Measurements from ENCODE around the gene LIPC. TPM values are rescaled to one million over a fixed set of nuclear protein-coding genes. Genes with fewer than 3 reads are reported as not detected.

The LIPC gene
- total RNA-seq, 1 donor from 2014 or later = under 0.01 TPM

- H3K9me3 ChIP-seq (ENCODE audit: control insufficient read depth in 3 of 3, low read length in 3 of 3) = no peaks in the 10 kb centered on the region
- no peaks in the 10 kb centered on the region for H3K36me3 ChIP-seq (ENCODE audit: control insufficient read depth in 3 of 3, insufficient read depth in 3 of 3, low read length in 3 of 3)
- H3K27ac ChIP-seq (ENCODE audit: low read depth, low read length) = no peak overlapping the region
- no peaks in the 10 kb centered on the region for H3K27me3 ChIP-seq (ENCODE audit: control insufficient read depth in 3 of 3, insufficient read depth in 3 of 3, low read length in 3 of 3)
- H3K4me1 ChIP-seq (ENCODE audit: control insufficient read depth in 3 of 3, insufficient read depth in 3 of 3, low read length in 3 of 3) = peaks cover 16 to 28% (median 21%) of the 10 kb centered on the region in 3 donors
- H3K9ac ChIP-seq (ENCODE audit: low read depth in 1 of 3, low read length in 3 of 3) = no peak overlapping the region
- H3K4me3 ChIP-seq (ENCODE audit: low read length in 3 of 3) = no peak overlapping the region
Observed at GRCh38 chr15:58519516-58519915, 87.7 kb downstream of the LIPC start.

DNA sequence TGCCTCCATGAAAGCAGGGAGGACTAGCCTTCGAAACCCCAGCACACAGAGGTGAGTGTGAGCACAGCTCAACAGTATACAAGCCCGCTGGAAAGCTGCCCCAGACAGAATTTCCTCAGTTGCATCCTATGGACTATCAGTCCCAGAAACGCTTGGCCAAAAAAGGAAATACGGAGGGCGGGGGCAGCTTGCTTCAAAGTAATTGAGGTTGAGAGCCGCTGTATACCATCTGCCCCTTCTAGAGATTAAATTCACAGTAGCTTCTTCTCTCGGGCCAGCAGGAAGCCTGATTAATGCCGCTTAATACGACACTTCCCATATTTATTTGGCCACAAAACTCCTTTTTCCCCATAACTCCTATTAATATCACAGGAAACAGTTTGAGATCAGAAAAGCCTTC lies 88.7 kb downstream of the LIPC start:
- H3K36me3 ChIP-seq (ENCODE audit: control insufficient read depth in 3 of 3, insufficient read depth in 3 of 3, low read length in 3 of 3) = no peaks in the 10 kb centered on the region
- no peak overlapping the region for H3K4me3 ChIP-seq (ENCODE audit: low read length in 3 of 3)
- no peaks in the 10 kb centered on the region for H3K9me3 ChIP-seq (ENCODE audit: control insufficient read depth in 3 of 3, low read length in 3 of 3)
- peaks cover 16 to 28% (median 21%) of the 10 kb centered on the region in 3 donors for H3K4me1 ChIP-seq (ENCODE audit: control insufficient read depth in 3 of 3, insufficient read depth in 3 of 3, low read length in 3 of 3)
- no peak overlapping the region for H3K9ac ChIP-seq (ENCODE audit: low read depth in 1 of 3, low read length in 3 of 3)
- H3K27me3 ChIP-seq (ENCODE audit: control insufficient read depth in 3 of 3, insufficient read depth in 3 of 3, low read length in 3 of 3) = no peaks in the 10 kb centered on the region
- no peak overlapping the region for H3K27ac ChIP-seq (ENCODE audit: low read depth, low read length)

GRCh38 chr15:58520936-58521292 lies 89.1 kb downstream of the LIPC start:
- H3K9me3 ChIP-seq (ENCODE audit: control insufficient read depth in 3 of 3, low read length in 3 of 3) = no peaks in the 10 kb centered on the region
- H3K36me3 ChIP-seq (ENCODE audit: control insufficient read depth in 3 of 3, insufficient read depth in 3 of 3, low read length in 3 of 3) = no peaks in the 10 kb centered on the region
- H3K27ac ChIP-seq (ENCODE audit: low read depth, low read length) = no peak overlapping the region
- peaks cover 16 to 29% (median 21%) of the 10 kb centered on the region in 3 donors for H3K4me1 ChIP-seq (ENCODE audit: control insufficient read depth in 3 of 3, insufficient read depth in 3 of 3, low read length in 3 of 3)
- H3K4me3 ChIP-seq (ENCODE audit: low read length in 3 of 3) = no peak overlapping the region
- H3K27me3 ChIP-seq (ENCODE audit: control insufficient read depth in 3 of 3, insufficient read depth in 3 of 3, low read length in 3 of 3) = no peaks in the 10 kb centered on the region
- no peak overlapping the region for H3K9ac ChIP-seq (ENCODE audit: low read depth in 1 of 3, low read length in 3 of 3)

- H3K4me3 ChIP-seq (ENCODE audit: low read length in 3 of 3) = no peak overlapping the region
- peaks cover 16 to 33% (median 21%) of the 10 kb centered on the region in 3 donors for H3K4me1 ChIP-seq (ENCODE audit: control insufficient read depth in 3 of 3, insufficient read depth in 3 of 3, low read length in 3 of 3)
- H3K9ac ChIP-seq (ENCODE audit: low read depth in 1 of 3, low read length in 3 of 3) = no peak overlapping the region
- H3K27me3 ChIP-seq (ENCODE audit: control insufficient read depth in 3 of 3, insufficient read depth in 3 of 3, low read length in 3 of 3) = no peaks in the 10 kb centered on the region
- no peaks in the 10 kb centered on the region for H3K36me3 ChIP-seq (ENCODE audit: control insufficient read depth in 3 of 3, insufficient read depth in 3 of 3, low read length in 3 of 3)
- no peak overlapping the region for H3K27ac ChIP-seq (ENCODE audit: low read depth, low read length)
- H3K9me3 ChIP-seq (ENCODE audit: control insufficient read depth in 3 of 3, low read length in 3 of 3) = no peaks in the 10 kb centered on the region
Observed at GRCh38 chr15:58521293-58521991, 89.7 kb downstream of the LIPC start.

GRCh38 chr15:58522391-58522790 lies 90.6 kb downstream of the LIPC start:
- no peak overlapping the region for H3K4me3 ChIP-seq (ENCODE audit: low read length in 3 of 3)
- H3K36me3 ChIP-seq (ENCODE audit: control insufficient read depth in 3 of 3, insufficient read depth in 3 of 3, low read length in 3 of 3) = no peaks in the 10 kb centered on the region
- no peaks in the 10 kb centered on the region for H3K9me3 ChIP-seq (ENCODE audit: control insufficient read depth in 3 of 3, low read length in 3 of 3)
- peaks cover 16 to 33% (median 21%) of the 10 kb centered on the region in 3 donors for H3K4me1 ChIP-seq (ENCODE audit: control insufficient read depth in 3 of 3, insufficient read depth in 3 of 3, low read length in 3 of 3)
- no peak overlapping the region for H3K27ac ChIP-seq (ENCODE audit: low read depth, low read length)
- H3K9ac ChIP-seq (ENCODE audit: low read depth in 1 of 3, low read length in 3 of 3) = peak overlapping the region in 2 of 3 donors; percentile 45 to 58
- no peaks in the 10 kb centered on the region for H3K27me3 ChIP-seq (ENCODE audit: control insufficient read depth in 3 of 3, insufficient read depth in 3 of 3, low read length in 3 of 3)

GRCh38 chr15:58522865-58523264 lies 91.1 kb downstream of the LIPC start:
- Histone ChIP-seq H3K9ac (ENCODE audit: low read depth in 1 of 3, low read length in 3 of 3) (peak overlapping the region in 2 of 3 donors; percentile 45 to 58), H3K4me1 (ENCODE audit: control insufficient read depth in 3 of 3, insufficient read depth in 3 of 3, low read length in 3 of 3) (peaks cover 16 to 33% (median 24%) of the 10 kb centered on the region in 3 donors), H3K36me3 (ENCODE audit: control insufficient read depth in 3 of 3, insufficient read depth in 3 of 3, low read length in 3 of 3) (no peaks in the 10 kb centered on the region), H3K9me3 (ENCODE audit: control insufficient read depth in 3 of 3, low read length in 3 of 3) (no peaks in the 10 kb centered on the region), H3K4me3 (ENCODE audit: low read length in 3 of 3) (no peak overlapping the region), H3K27me3 (ENCODE audit: control insufficient read depth in 3 of 3, insufficient read depth in 3 of 3, low read length in 3 of 3) (no peaks in the 10 kb centered on the region), H3K27ac (ENCODE audit: low read depth, low read length) (no peak overlapping the region)

DNA sequence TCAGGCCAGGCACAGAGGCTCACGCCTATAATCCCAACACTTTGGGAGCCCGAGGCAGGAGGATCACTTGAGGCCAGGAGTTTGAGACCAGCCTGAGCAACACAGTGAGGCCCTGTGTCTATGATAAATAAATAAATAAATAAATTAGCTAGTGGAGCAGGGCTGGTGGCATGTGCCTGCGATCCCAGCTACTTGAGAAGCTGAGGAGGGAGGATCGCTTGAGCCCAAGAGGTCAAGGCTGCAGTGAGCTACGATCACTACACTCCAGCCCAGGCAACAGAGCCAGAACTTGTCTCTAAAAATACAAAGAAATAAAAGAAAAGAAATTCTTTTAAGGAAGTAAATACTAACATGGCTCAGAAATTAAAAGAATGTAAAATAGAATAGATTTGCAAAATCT lies 91.8 kb downstream of the LIPC start:
- Histone ChIP-seq H3K4me1 (ENCODE audit: control insufficient read depth in 3 of 3, insufficient read depth in 3 of 3, low read length in 3 of 3) (peaks cover 19 to 37% (median 31%) of the 10 kb centered on the region in 3 donors), H3K9me3 (ENCODE audit: control insufficient read depth in 3 of 3, low read length in 3 of 3) (no peaks in the 10 kb centered on the region), H3K27me3 (ENCODE audit: control insufficient read depth in 3 of 3, insufficient read depth in 3 of 3, low read length in 3 of 3) (no peaks in the 10 kb centered on the region), H3K9ac (ENCODE audit: low read depth in 1 of 3, low read length in 3 of 3) (no peak overlapping the region), H3K4me3 (ENCODE audit: low read length in 3 of 3) (no peak overlapping the region), H3K36me3 (ENCODE audit: control insufficient read depth in 3 of 3, insufficient read depth in 3 of 3, low read length in 3 of 3) (no peaks in the 10 kb centered on the region), H3K27ac (ENCODE audit: low read depth, low read length) (no peak overlapping the region)

DNA sequence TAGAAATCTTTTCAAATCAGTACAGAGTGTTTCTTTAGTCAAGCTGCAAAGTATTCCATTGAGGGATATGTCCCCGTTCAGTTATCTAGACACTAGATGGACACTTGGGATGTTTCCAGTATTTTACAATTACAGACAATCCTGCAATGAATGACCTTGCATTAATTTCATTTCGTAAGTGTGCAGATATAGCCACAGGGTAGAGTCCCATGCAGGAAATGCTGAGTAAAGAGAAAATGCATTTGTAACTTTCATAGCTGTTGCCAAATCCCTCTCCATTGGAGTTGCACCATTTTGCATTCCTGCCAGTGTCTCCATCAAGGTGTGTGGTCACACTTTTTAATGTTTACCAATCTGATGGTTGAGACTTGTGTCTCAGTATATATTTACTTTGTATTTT lies 92.5 kb downstream of the LIPC start:
- Histone ChIP-seq H3K36me3 (ENCODE audit: control insufficient read depth in 3 of 3, insufficient read depth in 3 of 3, low read length in 3 of 3) (no peaks in the 10 kb centered on the region), H3K27me3 (ENCODE audit: control insufficient read depth in 3 of 3, insufficient read depth in 3 of 3, low read length in 3 of 3) (no peaks in the 10 kb centered on the region), H3K9me3 (ENCODE audit: control insufficient read depth in 3 of 3, low read length in 3 of 3) (no peaks in the 10 kb centered on the region), H3K4me3 (ENCODE audit: low read length in 3 of 3) (no peak overlapping the region), H3K9ac (ENCODE audit: low read depth in 1 of 3, low read length in 3 of 3) (no peak overlapping the region), H3K27ac (ENCODE audit: low read depth, low read length) (no peak overlapping the region), H3K4me1 (ENCODE audit: control insufficient read depth in 3 of 3, insufficient read depth in 3 of 3, low read length in 3 of 3) (peaks cover 23 to 41% (median 35%) of the 10 kb centered on the region in 3 donors)

DNA sequence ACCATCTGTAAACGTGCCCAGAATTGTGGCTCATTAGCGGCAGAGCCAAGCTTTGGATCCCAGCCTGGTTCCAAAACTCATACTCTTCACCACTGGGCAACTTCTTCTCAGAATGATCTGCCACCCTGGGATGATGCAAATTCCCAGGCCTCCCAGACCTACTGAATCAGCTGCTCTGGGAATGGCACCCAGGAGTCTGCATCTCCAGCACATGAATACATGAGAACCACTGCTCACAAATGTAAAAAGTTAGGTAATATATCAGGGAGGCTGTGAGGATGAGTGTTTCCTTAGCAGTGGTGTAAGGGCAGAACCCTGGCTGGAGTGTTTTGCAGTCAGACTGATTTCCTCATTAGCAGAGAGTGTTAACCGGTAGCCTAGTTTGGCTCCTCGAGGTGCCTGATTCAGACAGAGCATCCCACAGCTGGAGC lies 94.2 kb downstream of the LIPC start:
- Histone ChIP-seq H3K36me3 (ENCODE audit: control insufficient read depth in 3 of 3, insufficient read depth in 3 of 3, low read length in 3 of 3) (no peaks in the 10 kb centered on the region), H3K9ac (ENCODE audit: low read depth in 1 of 3, low read length in 3 of 3) (no peak overlapping the region), H3K27ac (ENCODE audit: low read depth, low read length) (no peak overlapping the region), H3K4me3 (ENCODE audit: low read length in 3 of 3) (no peak overlapping the region), H3K4me1 (ENCODE audit: control insufficient read depth in 3 of 3, insufficient read depth in 3 of 3, low read length in 3 of 3) (peaks cover 24 to 41% (median 34%) of the 10 kb centered on the region in 3 donors), H3K9me3 (ENCODE audit: control insufficient read depth in 3 of 3, low read length in 3 of 3) (no peaks in the 10 kb centered on the region), H3K27me3 (ENCODE audit: control insufficient read depth in 3 of 3, insufficient read depth in 3 of 3, low read length in 3 of 3) (no peaks in the 10 kb centered on the region)

DNA sequence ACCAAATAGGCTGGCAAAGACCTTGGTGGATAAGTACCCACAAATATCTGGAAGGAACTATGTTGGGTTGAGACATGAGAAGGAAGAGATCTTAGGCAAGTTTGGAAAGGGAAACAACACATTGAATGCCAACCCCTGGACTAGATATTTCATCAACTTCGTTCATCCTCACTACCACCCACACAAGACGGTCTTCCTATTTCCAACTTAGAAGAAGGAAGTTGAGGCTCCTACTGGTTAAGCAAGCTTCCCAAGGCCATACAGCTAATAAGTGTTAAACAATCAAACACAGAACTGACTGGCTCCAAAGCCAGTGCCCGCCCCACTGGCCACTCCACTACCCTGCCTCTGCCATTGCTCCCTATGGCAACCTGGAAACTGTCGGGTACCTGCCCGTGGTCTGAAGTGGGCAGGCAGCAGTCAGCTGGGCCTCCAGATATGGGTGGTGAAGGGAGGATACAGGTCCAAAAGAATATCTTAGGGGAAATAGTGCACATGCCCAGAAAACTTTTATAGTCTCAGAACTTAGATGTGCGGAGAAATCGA lies 94.9 kb downstream of the LIPC start:
- Histone ChIP-seq H3K36me3 (ENCODE audit: control insufficient read depth in 3 of 3, insufficient read depth in 3 of 3, low read length in 3 of 3) (no peaks in the 10 kb centered on the region), H3K4me3 (ENCODE audit: low read length in 3 of 3) (no peak overlapping the region), H3K9ac (ENCODE audit: low read depth in 1 of 3, low read length in 3 of 3) (no peak overlapping the region), H3K4me1 (ENCODE audit: control insufficient read depth in 3 of 3, insufficient read depth in 3 of 3, low read length in 3 of 3) (peaks cover 24 to 36% (median 30%) of the 10 kb centered on the region in 3 donors), H3K27me3 (ENCODE audit: control insufficient read depth in 3 of 3, insufficient read depth in 3 of 3, low read length in 3 of 3) (no peaks in the 10 kb centered on the region), H3K27ac (ENCODE audit: low read depth, low read length) (no peak overlapping the region), H3K9me3 (ENCODE audit: control insufficient read depth in 3 of 3, low read length in 3 of 3) (no peaks in the 10 kb centered on the region)

Data from skeletal muscle tissue (tissue), 4 donors.